ENCODE data around the gene WDR5.

WDR5 gene

DNA sequence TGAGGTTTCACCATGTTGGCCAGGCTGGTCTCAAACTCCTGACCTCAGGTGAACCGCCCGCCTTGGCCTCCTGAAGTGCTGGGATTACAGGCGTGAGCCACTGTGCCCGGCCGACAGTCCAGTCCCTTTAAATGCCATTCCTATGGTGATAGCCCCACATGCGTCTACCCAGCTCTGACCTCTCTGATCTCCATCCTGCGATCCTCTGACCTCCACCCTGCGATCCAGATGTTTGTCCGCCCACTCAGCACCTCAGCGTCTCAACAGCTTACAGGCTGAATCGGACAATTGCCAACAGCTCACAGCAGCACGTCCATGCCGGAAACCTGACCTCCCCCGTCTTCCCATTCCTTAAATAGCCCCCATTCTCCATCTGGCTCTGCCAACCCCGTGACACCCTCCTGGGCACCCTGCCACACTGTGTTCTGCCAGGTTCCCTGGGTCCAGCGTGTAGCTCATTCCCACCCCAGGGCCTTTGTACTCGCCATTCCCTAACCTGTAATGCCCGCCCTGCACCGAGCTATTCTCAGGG, 72.5 kb downstream of the WDR5 start:
- Mint-ChIP-seq H3K4me3 (no peak overlapping the region), H3K27me3 (no peaks in the 10 kb centered on the region), H3K9me3 (peaks cover 7% of the 10 kb centered on the region), H3K4me1 (ENCODE audit: low read depth) (no peaks in the 10 kb centered on the region), H3K36me3 (ENCODE audit: low read depth) (no peaks in the 10 kb centered on the region), H3K27ac (no peak overlapping the region)

- Mint-ChIP-seq H3K36me3 (ENCODE audit: low read depth) (no peaks in the 10 kb centered on the region), H3K4me1 (ENCODE audit: low read depth) (no peaks in the 10 kb centered on the region), H3K27ac (no peak overlapping the region), H3K4me3 (no peak overlapping the region), H3K9me3 (peaks cover under 1% of the 10 kb centered on the region), H3K27me3 (no peaks in the 10 kb centered on the region)
Observed at GRCh38 chr9:134208981-134209725, 73.3 kb downstream of the WDR5 start.

All from stimulated activated naive CD8-positive, alpha-beta T cell treated with anti-CD3 and anti-CD28 coated beads, Interleukin-15, Interleukin-2, amounts not matched to agents 100 ng/mL and 50 ng/mL, for 24 hours (primary cell).